ENCODE data around the gene MET. TPM values are rescaled to one million over a fixed set of nuclear protein-coding genes. Genes with fewer than 3 reads are reported as not detected.

The MET gene
- total RNA-seq, 1 donor = 24.1 TPM

GRCh38 chr7:116786791-116787443, 114.9 kb downstream of the MET start:
- no peak overlapping the region for H3K4me3 ChIP-seq (ENCODE audit: low read depth, low read length)
- TF ChIP-seq, protein P1, sequence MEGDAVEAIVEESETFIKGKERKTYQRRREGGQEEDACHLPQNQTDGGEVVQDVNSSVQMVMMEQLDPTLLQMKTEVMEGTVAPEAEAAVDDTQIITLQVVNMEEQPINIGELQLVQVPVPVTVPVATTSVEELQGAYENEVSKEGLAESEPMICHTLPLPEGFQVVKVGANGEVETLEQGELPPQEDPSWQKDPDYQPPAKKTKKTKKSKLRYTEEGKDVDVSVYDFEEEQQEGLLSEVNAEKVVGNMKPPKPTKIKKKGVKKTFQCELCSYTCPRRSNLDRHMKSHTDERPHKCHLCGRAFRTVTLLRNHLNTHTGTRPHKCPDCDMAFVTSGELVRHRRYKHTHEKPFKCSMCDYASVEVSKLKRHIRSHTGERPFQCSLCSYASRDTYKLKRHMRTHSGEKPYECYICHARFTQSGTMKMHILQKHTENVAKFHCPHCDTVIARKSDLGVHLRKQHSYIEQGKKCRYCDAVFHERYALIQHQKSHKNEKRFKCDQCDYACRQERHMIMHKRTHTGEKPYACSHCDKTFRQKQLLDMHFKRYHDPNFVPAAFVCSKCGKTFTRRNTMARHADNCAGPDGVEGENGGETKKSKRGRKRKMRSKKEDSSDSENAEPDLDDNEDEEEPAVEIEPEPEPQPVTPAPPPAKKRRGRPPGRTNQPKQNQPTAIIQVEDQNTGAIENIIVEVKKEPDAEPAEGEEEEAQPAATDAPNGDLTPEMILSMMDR (IDR thresholded peaks at IDR 0.05; ENCODE audit: insufficient read depth, low read length) = peak; percentile 38
- peak; percentile 47 for DNase-seq (ENCODE audit: low read depth)

DNA sequence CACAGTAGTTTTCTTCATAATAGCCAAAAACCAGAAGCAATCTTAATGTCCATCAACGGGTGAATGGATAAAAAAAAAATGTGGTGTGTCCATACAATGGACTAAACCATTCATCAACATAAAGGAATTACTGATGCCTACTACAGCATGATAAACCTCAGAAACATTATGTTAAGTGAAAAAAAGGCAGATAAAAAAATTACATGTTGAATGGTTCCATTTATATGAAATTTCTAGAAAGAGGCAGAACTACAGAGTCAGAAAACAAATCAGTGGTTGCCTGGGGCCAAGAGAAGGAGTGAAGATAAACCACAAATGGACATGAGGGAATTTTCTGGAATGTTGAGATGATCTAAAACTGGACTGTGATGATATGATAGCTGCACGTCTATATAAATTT, 115.9 kb downstream of the MET start:
- no peak overlapping the region for H3K4me3 ChIP-seq (ENCODE audit: low read depth, low read length)
- no peak for DNase-seq (ENCODE audit: low read depth)
- TF ChIP-seq, protein P1 (IDR thresholded peaks at IDR 0.05; ENCODE audit: insufficient read depth, low read length) = no peak

DNA sequence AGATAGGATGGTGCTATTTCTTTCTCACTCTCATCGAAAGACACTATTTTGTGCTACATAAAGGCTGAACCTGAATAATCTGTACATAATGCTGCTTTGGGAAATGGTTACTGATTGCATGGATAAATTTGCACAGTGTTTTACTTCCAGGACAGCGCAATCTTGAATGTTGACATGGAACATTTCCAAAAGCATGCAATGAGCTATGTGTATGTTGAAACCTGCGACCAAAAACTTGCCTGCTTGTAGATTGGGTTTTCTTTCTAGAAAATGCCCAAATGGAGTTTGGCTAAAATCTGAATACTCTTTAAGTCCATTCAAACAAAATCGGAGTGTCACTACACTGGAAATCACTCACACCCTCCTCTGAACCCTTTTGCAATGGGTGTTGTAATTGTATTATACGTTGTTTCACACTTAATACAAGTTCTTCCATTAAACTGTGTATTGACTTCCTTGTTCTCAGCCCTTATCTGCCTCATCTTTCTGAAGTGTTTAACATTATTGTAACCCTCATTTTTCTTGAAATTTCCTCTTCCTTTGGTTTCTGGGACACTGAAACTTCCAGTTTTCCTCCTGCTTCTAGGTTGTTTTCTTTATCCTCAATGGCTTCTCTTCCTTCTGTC, 116.7 kb downstream of the MET start:
- TF ChIP-seq, protein P1 (IDR thresholded peaks at IDR 0.05; ENCODE audit: insufficient read depth, low read length) = no peak
- DNase-seq (ENCODE audit: low read depth) = peak; percentile 18
- no peak overlapping the region for H3K4me3 ChIP-seq (ENCODE audit: low read depth, low read length)

DNA sequence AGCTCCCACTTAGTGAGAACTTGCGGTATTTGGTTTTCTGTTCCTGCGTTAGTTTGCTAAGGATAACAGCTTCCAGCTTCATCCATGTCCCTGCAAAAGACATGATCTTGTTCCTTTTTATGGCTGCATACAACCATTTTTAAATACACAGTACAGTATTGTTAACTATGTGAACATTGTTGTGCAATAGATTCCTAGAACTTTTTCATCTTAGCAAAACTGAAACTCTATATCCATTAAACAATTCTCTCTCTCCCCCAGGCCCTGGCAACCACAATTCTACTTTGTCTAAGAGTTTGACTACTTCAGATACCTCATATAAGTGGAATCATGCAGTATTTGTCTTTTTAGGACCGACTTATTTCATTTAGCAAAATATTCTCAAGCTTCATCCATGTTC, 118.0 kb downstream of the MET start:
- DNase-seq (ENCODE audit: low read depth) = no peak
- TF ChIP-seq, protein P1 (IDR thresholded peaks at IDR 0.05; ENCODE audit: insufficient read depth, low read length) = no peak
- H3K4me3 ChIP-seq (ENCODE audit: low read depth, low read length) = no peak overlapping the region

GRCh38 chr7:116792813-116793212, 120.8 kb downstream of the MET start:
- DNase-seq (ENCODE audit: low read depth) = no peak
- TF ChIP-seq, protein P1 (IDR thresholded peaks at IDR 0.05; ENCODE audit: insufficient read depth, low read length) = no peak
- H3K4me3 ChIP-seq (ENCODE audit: low read depth, low read length) = no peak overlapping the region

DNA sequence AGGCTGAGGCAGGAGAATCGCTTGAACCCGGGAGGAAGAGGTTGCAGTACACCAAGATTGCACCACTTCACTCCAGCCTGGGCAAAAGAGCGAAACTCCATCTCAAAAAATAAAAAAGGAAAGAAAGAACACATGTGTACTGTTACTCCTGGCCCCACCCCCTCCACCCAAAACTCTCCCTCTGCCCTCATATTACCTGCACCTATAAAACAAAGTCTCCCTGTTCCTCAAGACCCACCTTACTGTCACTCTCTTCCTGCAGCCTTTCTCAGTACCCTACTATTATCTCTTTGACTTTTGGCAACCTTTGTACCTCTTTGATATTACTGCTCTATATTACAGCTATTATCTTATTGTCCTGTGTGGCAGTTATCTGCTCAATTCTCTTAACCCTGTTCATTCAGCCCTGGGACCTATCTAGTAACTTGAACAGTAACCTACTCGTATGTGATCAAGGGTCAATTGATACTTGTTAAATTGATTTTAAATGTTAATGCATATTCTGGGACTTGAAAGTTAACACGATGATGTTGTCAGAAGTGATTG, 121.9 kb downstream of the MET start:
- DNase-seq (ENCODE audit: low read depth) = no peak
- H3K4me3 ChIP-seq (ENCODE audit: low read depth, low read length) = no peak overlapping the region
- TF ChIP-seq, protein P1 (IDR thresholded peaks at IDR 0.05; ENCODE audit: insufficient read depth, low read length) = no peak
